ENCODE measurements around the gene CDK5RAP1.

DNA sequence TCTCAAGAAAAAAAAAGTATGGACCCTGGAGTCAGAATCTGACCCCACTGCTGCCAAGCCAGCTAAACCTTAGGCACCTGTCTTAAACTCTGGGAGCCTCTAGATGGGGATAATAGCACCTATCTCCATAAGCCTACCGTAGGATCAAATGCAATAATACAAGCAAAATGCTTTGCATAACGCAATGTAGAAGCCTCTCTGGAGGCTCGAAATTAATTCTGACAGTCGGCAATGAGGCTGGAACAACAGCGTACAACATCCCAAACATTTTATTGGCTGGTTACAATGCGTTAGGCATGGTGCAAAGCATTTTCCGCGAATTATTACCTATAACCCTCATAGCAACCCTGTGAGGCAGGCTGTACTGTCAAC, 521 bp downstream of the CDK5RAP1 start:
- TF ChIP-seq CTCF (IDR thresholded peaks at IDR 0.05) (no peak), POLR2A (IDR thresholded peaks at IDR 0.05) (no peak), POLR2AphosphoS5 (IDR thresholded peaks at IDR 0.05) (no peak)

Data from sigmoid colon (tissue), 4 donors.